Psoas muscle (tissue), 8 donors: ENCODE measurements around the gene SIRT7. TPM values are rescaled to one million over a fixed set of nuclear protein-coding genes. Genes with fewer than 3 reads are reported as not detected.
A peak's percentile ranks its signal among the peaks of the same experiment; 100 is the strongest.

ENCODE experiments used
- ATAC-seq, 4 donors: fragments of 200-7000 bp; cut with Tn5 transposase; one replicate each; pipeline ENCODE4 v1.9.1; 2020; ENCODE audit warnings: moderate library complexity in 3 of 4, mild to moderate bottlenecking in 2 of 4
- DNase-seq, 2 donors: peaks; one replicate each; pipeline ENCODE4 v3.0.0-alpha.2; 2020
- H3K27ac ChIP-seq: fragments of 200-600 bp; one replicate; pipeline ENCODE4 v1.8.0; 2022
- H3K27me3 ChIP-seq, 3 donors: fragments of 200-600 bp in 1 of 3; one replicate each; pipeline versions ENCODE4 v1.6.1 to v1.8.0; 2013 to 2022; ENCODE audit warnings: low read length in 2 of 3, mild to moderate bottlenecking in 2 of 3, moderate library complexity in 1 of 3; ENCODE audit not compliant: insufficient read depth in 3 of 3
- H3K36me3 ChIP-seq, 2 donors: fragments of 200-600 bp in 1 of 2; one replicate each; pipeline versions ENCODE4 v1.6.1 to v1.8.0; 2013 to 2022; ENCODE audit warnings: low read depth in 1 of 2, mild to moderate bottlenecking in 1 of 2, moderate library complexity in 1 of 2; ENCODE audit not compliant: insufficient read depth in 1 of 2
- H3K4me1 ChIP-seq: fragments of 200-600 bp; one replicate; pipeline ENCODE4 v1.8.0; 2022
- H3K4me3 ChIP-seq: fragments of 200-600 bp; one replicate; pipeline ENCODE4 v1.8.0; 2022; ENCODE audit warnings: mild to moderate bottlenecking
- H3K9me3 ChIP-seq: fragments of 200-600 bp; one replicate; pipeline ENCODE4 v1.8.0; 2022
- CTCF ChIP-seq: fragments of 200-600 bp; IDR thresholded peaks from one replicate; pipeline ENCODE4 v1.8.0; 2022; ENCODE audit warnings: antibody characterized with exemption
- WGBS, 3 donors: extraction: QIAGEN DNeasy Blood & Tissue Kit; methylation state at CpG; one replicate each; pipeline versions ENCODE4 v1.1.6 to v1.1.7; 2013; 5-methylcytosine and 5-hydroxymethylcytosine counted together
- intact Hi-C, 2 donors: fragments of 100-400 bp; cut with DNase I; formaldehyde crosslinking; loops; one replicate each; pipeline versions ENCODE4 v1.11.0 to v1.14.2; 2022
- polyA plus RNA-seq, 3 donors: library from polyadenylated mRNA; stranded (reverse); fragments of 200-250 nt; gene quantifications; one replicate each; pipeline ENCODE4 v1.2.3, GENCODE V29; 2013
- total RNA-seq, 4 donors: library from RNA; stranded (reverse); fragmentation: NEBNext Ultra II Directional in 2 of 4; extraction: Animal tissue kit (Norgen Biotek cat#: 25700) in 2 of 4; gene quantifications; one replicate each; pipeline versions ENCODE4 v1.2.1 to v1.2.4, GENCODE V29; 2021 to 2023
- donor health status: healthy with polysubstance abuse.
- donor health status: DM: no; HTN: no; CAD: no; lungs with moderate emphysema.
- donor health status: Bipolar disorder and iron deficiency.
- donor health status: healthy.
- donor health status: DM: yes; HTN: yes; CAD: no.
- donor health status: DM: no; HTN: no; CAD: no.
- donor health status: DM: no; HTN: no; CAD: no.
- donor health status: DM: yes; HTN: yes; CAD: no.

Gene SIRT7
- total and polyA plus RNA-seq, 7 donors = 3.9 to 14.2 (median 7.6) TPM

- ATAC-seq = no peak
- no peaks in the 10 kb centered on the region for H3K36me3 ChIP-seq
- H3K4me1 ChIP-seq = peaks cover 35% of the 10 kb centered on the region
- no peak for DNase-seq
- intact Hi-C loops = loop anchor here (5.0 kb wide), 2 partner anchors 38 to 188 kb away; no protein-coding TSS in a partner anchor
- H3K27me3 ChIP-seq = peaks cover 0 to 18% (median 3%) of the 10 kb centered on the region in 3 donors
- TF ChIP-seq CTCF = no peak
- H3K9me3 ChIP-seq = no peaks in the 10 kb centered on the region
- WGBS, 3 donors = 73 to 76% (median 74%) methylated on average over 22 of the region's 22 CpGs
- no peak overlapping the region for H3K4me3 ChIP-seq
- no peak overlapping the region for H3K27ac ChIP-seq
Observed at GRCh38 chr17:81964081-81964849, 46.3 kb upstream of the SIRT7 start.

- ATAC-seq = peak in 3 of 4 donors; percentile 16 to 53 (median 43)
- Histone ChIP-seq H3K4me3 (peak overlapping the region; percentile 55), H3K27ac (peak overlapping the region; percentile 86), H3K9me3 (no peaks in the 10 kb centered on the region), H3K4me1 (peaks cover 33% of the 10 kb centered on the region), H3K27me3 (peaks cover 0 to 23% (median 3%) of the 10 kb centered on the region in 3 donors), H3K36me3 (no peaks in the 10 kb centered on the region)
- TF ChIP-seq CTCF = no peak
- peak in 1 of 2 donors; percentile 69 for DNase-seq
- WGBS, 3 donors = 31 to 56% (median 33%) methylated on average over 34 to 37 of the region's 37 CpGs
- intact Hi-C loops = loop anchor here (5.0 kb wide), 2 partner anchors 40 to 190 kb away; no protein-coding TSS in a partner anchor
Observed at GRCh38 chr17:81962499-81963441, 44.8 kb upstream of the SIRT7 start.

- H3K4me1 ChIP-seq = peaks cover 27% of the 10 kb centered on the region
- 17 to 26% (median 18%) methylated on average over 48 to 82 of the region's 82 CpGs for WGBS, 3 donors
Observed at GRCh38 chr17:81961521-81962498, 43.8 kb upstream of the SIRT7 start.

More at GRCh38 chr17:81961521-81962498, 43.8 kb upstream of the SIRT7 start:
- ATAC-seq (peak in 3 of 4 donors; percentile 1 to 18 (median 9)), DNase-seq (peak in 1 of 2 donors; percentile 58)
- Histone ChIP-seq H3K27me3 (peaks cover 0 to 23% (median 3%) of the 10 kb centered on the region in 3 donors), H3K4me3 (peak overlapping the region; percentile 55), H3K9me3 (no peaks in the 10 kb centered on the region), H3K27ac (peak overlapping the region; percentile 86), H3K36me3 (no peaks in the 10 kb centered on the region)
- no peak for TF ChIP-seq CTCF
- intact Hi-C loops = loop anchor here (5.0 kb wide), 2 partner anchors 40 to 190 kb away; no protein-coding TSS in a partner anchor
